Hematopoietic multipotent progenitor cell treated with erythropoietin and hydrocortisone succinate and interleukin-3 and kit ligand, for 4 days (in vitro differentiated cells): ENCODE measurements around the gene SNRPF.
"Not testable (repeated sequence)": the region's sequence is repeated elsewhere in the genome, so short reads cannot be mapped to it uniquely, and the experiment has no call there.

Experiments used
- DNase-seq: peaks from one replicate; pipeline ENCODE4 v3.0.0-alpha.2; 2015

Gene SNRPF

GRCh38 chr12:95858451-95859343 lies at the start of gene SNRPF:
SNRPF (plus strand) TSS chr12:95858952; CDS start chr12:95859074, 122 bp downstream.
- DNase-seq = peak; percentile 98

- no peak for DNase-seq
Observed at GRCh38 chr12:95809000-95809680, 49.6 kb upstream of the SNRPF start.

- DNase-seq = no peak
Observed at GRCh38 chr12:95810411-95810810, 48.3 kb upstream of the SNRPF start.

- not testable (repeated sequence) for DNase-seq
Observed at GRCh38 chr12:95812155-95812554, 46.6 kb upstream of the SNRPF start.

GRCh38 chr12:95815632-95816212 lies 43.0 kb upstream of the SNRPF start:
- DNase-seq = peak; percentile 56

- DNase-seq = peak; percentile 50
Observed at GRCh38 chr12:95820096-95820703, 38.6 kb upstream of the SNRPF start.

GRCh38 chr12:95829395-95829794 lies 29.4 kb upstream of the SNRPF start:
- no peak for DNase-seq

GRCh38 chr12:95830335-95831089 lies 28.2 kb upstream of the SNRPF start:
- DNase-seq = no peak

- no peak for DNase-seq
Observed at GRCh38 chr12:95834572-95834971, 24.2 kb upstream of the SNRPF start.

GRCh38 chr12:95836185-95836609 lies 22.6 kb upstream of the SNRPF start:
- no peak for DNase-seq

- no peak for DNase-seq
Observed at GRCh38 chr12:95836630-95837239, 22.0 kb upstream of the SNRPF start.

GRCh38 chr12:95837240-95838038 lies 21.3 kb upstream of the SNRPF start:
- DNase-seq = no peak

GRCh38 chr12:95838125-95838524 lies 20.6 kb upstream of the SNRPF start:
- peak; percentile 45 for DNase-seq

- DNase-seq = not testable (repeated sequence)
Observed at GRCh38 chr12:95842426-95842825, 16.3 kb upstream of the SNRPF start.

- peak; percentile 60 for DNase-seq
Observed at GRCh38 chr12:95848575-95849388, 10.0 kb upstream of the SNRPF start.

- peak; percentile 75 for DNase-seq
Observed at GRCh38 chr12:95851606-95852005, 7.1 kb upstream of the SNRPF start.

GRCh38 chr12:95852133-95852532 lies 6.6 kb upstream of the SNRPF start:
- no peak for DNase-seq

- DNase-seq = no peak
Observed at GRCh38 chr12:95857156-95857555, 1.6 kb upstream of the SNRPF start.

- DNase-seq = peak; percentile 24
Observed at GRCh38 chr12:95857799-95858198, 953 bp upstream of the SNRPF start.

GRCh38 chr12:95859344-95859816 lies 628 bp downstream of the SNRPF start:
- peak; percentile 61 for DNase-seq
